ENCODE data around the gene COG4. TPM values are rescaled to one million over a fixed set of nuclear protein-coding genes. Genes with fewer than 3 reads are reported as not detected.
"Not testable (repeated sequence)": the region's sequence is repeated elsewhere in the genome, so short reads cannot be mapped to it uniquely, and the experiment has no call there.

COG4 gene
- total RNA-seq, 1 experiment from 2014 or later, result 45.4 TPM

DNA sequence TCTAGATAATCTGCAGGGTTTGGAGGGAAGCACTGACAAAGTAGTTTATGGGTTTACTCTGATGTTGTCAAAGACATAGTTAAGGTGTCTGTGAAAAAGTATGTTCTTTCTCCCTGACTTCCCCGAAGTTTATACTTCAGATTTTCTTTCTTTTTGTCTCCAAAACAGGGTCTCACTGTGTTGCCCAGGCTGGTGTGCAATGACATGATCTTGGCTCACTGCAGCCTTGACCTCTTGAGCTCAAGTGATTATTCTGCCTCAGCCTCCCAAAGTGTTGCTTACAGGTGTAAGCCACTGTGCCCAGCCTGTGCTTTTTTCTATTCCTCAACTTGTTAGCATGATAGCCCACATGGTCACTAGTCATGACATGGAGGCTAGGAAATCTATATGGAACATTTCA is 21.2 kb upstream of the COG4 start:
- intact Hi-C loops (cut with micrococcal nuclease; ENCODE audit: unreplicated experiment) (no loop called here), in situ Hi-C loops (cut with HindIII; ENCODE audit: low pct_unique_long_range_greater_than_20kb, low sequenced_read_pairs) (no loop called here)
- Histone ChIP-seq H3K36me3 (ENCODE audit: control insufficient read depth, insufficient read depth, low read length) (peaks cover 38% of the 10 kb centered on the region), H3K4me3 (ENCODE audit: low read depth in 2 of 2, low read length in 2 of 2) (no peak overlapping the region), H3K4me1 (ENCODE audit: control insufficient read depth, insufficient read depth, low read length) (no peaks in the 10 kb centered on the region), H3K27me3 (ENCODE audit: control insufficient read depth, insufficient read depth, low read length) (no peaks in the 10 kb centered on the region), H3K9me3 (ENCODE audit: control insufficient read depth, insufficient read depth, low read depth, low read length) (no peaks in the 10 kb centered on the region), H3K27ac (ENCODE audit: low read length) (no peak overlapping the region)
- POLR2A ChIA-PET, result no interaction called here
- ATAC-seq, result no peak
- BruUV-seq (replicated peaks), result no TSS peak
- DNase-seq (ENCODE audit: low read depth, low spot score), result no peak
- CTCF ChIA-PET, result no interaction called here
- TF ChIP-seq TCF7L2 (IDR thresholded peaks at IDR 0.05; ENCODE audit: low read depth, low read length) (no peak), SIN3A (IDR thresholded peaks at IDR 0.05; ENCODE audit: borderline replicate concordance, insufficient read depth, low read depth, low read length) (no peak)

GRCh38 chr16:70540994-70541393 is 17.6 kb upstream of the COG4 start:
- H3K4me3 ChIP-seq (ENCODE audit: low read depth in 2 of 2, low read length in 2 of 2), result no peak overlapping the region
- no TSS peak for BruUV-seq (replicated peaks)
- H3K27me3 ChIP-seq (ENCODE audit: control insufficient read depth, insufficient read depth, low read length), result no peaks in the 10 kb centered on the region
- H3K9me3 ChIP-seq (ENCODE audit: control insufficient read depth, insufficient read depth, low read depth, low read length), result no peaks in the 10 kb centered on the region
- intact Hi-C loops (cut with micrococcal nuclease; ENCODE audit: unreplicated experiment) (no loop called here), in situ Hi-C loops (cut with HindIII; ENCODE audit: low pct_unique_long_range_greater_than_20kb, low sequenced_read_pairs) (no loop called here)
- peaks cover 47% of the 10 kb centered on the region for H3K36me3 ChIP-seq (ENCODE audit: control insufficient read depth, insufficient read depth, low read length)
- no peak overlapping the region for H3K27ac ChIP-seq (ENCODE audit: low read length)
- no peaks in the 10 kb centered on the region for H3K4me1 ChIP-seq (ENCODE audit: control insufficient read depth, insufficient read depth, low read length)
- TF ChIP-seq CTCF (IDR thresholded peaks at IDR 0.05) (no peak), REST (IDR thresholded peaks at IDR 0.05; ENCODE audit: insufficient read depth in 1 of 2, low read depth in 2 of 2, low read length in 1 of 2) (no peak), TCF7L2 (IDR thresholded peaks at IDR 0.05; ENCODE audit: low read depth, low read length) (no peak)
- ChIA-PET CTCF (no interaction called here), POLR2A (no interaction called here)
- DNase-seq (ENCODE audit: low read depth, low spot score), result no peak
- ATAC-seq, result no peak

DNA sequence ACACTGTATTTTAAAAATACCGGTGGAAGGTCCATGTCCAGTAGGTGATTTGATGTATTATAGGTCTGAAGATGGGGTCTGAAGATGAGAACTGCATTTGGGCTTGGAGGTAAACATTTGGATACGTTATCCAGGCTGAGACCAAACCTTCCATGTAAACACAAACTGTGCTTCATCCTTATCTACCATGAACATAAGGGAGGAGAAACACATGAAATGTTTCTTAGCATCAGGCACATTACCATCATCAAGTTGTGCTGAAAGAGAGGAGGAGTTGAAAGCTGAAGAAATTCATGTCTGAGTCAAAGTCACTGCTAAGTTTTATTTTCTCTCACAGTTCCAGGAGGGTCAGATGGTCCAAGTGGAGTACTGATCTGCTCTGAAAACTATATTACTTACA is 11.6 kb upstream of the COG4 start:
- no peaks in the 10 kb centered on the region for H3K9me3 ChIP-seq (ENCODE audit: control insufficient read depth, insufficient read depth, low read depth, low read length)
- H3K27ac ChIP-seq (ENCODE audit: low read length), result no peak overlapping the region
- no peak for TF ChIP-seq CTCF (IDR thresholded peaks at IDR 0.05)
- no peak for TF ChIP-seq POLR2AphosphoS5 (IDR thresholded peaks at IDR 0.05; ENCODE audit: low read depth, low read length)
- TF ChIP-seq REST (IDR thresholded peaks at IDR 0.05; ENCODE audit: insufficient read depth in 1 of 2, low read depth in 2 of 2, low read length in 1 of 2), result no peak
- no peak for TF ChIP-seq SIN3A (IDR thresholded peaks at IDR 0.05; ENCODE audit: borderline replicate concordance, insufficient read depth, low read depth, low read length)
- no peak for TF ChIP-seq TCF7L2 (IDR thresholded peaks at IDR 0.05; ENCODE audit: low read depth, low read length)
- CTCF ChIA-PET, result no interaction called here
- no peak for ATAC-seq
- no peak for DNase-seq (ENCODE audit: low read depth, low spot score)
- no peaks in the 10 kb centered on the region for H3K27me3 ChIP-seq (ENCODE audit: control insufficient read depth, insufficient read depth, low read length)
- in situ Hi-C loops (cut with HindIII; ENCODE audit: low pct_unique_long_range_greater_than_20kb, low sequenced_read_pairs), result no loop called here
- peaks cover 48% of the 10 kb centered on the region for H3K36me3 ChIP-seq (ENCODE audit: control insufficient read depth, insufficient read depth, low read length)
- intact Hi-C loops (cut with micrococcal nuclease; ENCODE audit: unreplicated experiment), result no loop called here
- H3K4me1 ChIP-seq (ENCODE audit: control insufficient read depth, insufficient read depth, low read length), result no peaks in the 10 kb centered on the region
- POLR2A ChIA-PET, result no interaction called here
- no TSS peak for BruUV-seq (replicated peaks)
- no peak overlapping the region for H3K4me3 ChIP-seq (ENCODE audit: low read depth in 2 of 2, low read length in 2 of 2)

DNA sequence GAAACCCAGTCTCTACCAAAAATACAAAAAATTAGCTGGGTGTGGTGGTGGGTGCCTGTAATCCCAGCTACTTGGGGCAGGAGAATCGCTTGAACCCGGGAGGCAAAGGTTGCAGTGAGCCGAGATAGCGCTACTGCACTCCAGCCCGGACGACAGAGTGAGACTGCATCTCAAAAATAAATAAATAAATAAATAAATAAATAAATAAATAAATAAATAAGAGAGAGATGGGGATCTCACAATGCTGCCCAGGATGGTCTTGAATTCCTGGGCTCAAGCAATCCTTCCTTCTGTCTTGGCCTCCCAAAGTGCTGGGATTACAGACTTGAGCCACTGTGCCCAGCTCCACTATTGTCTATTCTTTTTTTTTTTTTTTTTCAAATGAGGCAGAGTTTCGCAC is 6.6 kb upstream of the COG4 start:
- intact Hi-C loops (cut with micrococcal nuclease; ENCODE audit: unreplicated experiment); H3K27ac ChIP-seq (ENCODE audit: low read length); H3K9me3 ChIP-seq (ENCODE audit: control insufficient read depth, insufficient read depth, low read depth, low read length); POLR2A ChIA-PET; H3K27me3 ChIP-seq (ENCODE audit: control insufficient read depth, insufficient read depth, low read length); H3K4me3 ChIP-seq (ENCODE audit: low read depth in 2 of 2, low read length in 2 of 2); CTCF ChIA-PET; ATAC-seq; in situ Hi-C loops (cut with HindIII; ENCODE audit: low pct_unique_long_range_greater_than_20kb, low sequenced_read_pairs); BruUV-seq (replicated peaks); DNase-seq (ENCODE audit: low read depth, low spot score): not testable (repeated sequence)
- Histone ChIP-seq H3K4me1 (ENCODE audit: control insufficient read depth, insufficient read depth, low read length) (peaks cover 10% of the 10 kb centered on the region), H3K36me3 (ENCODE audit: control insufficient read depth, insufficient read depth, low read length) (peaks cover 35% of the 10 kb centered on the region)
